SU-DHL-6 (cell line): ENCODE results near the gene EXOC6B.

Source experiments
- EZH2phosphoT487 ChIP-seq: fragments of 200-600 bp; sonication (generic), shearing (Covaris generic); conservative IDR thresholded peaks from 2 replicates; pipeline ENCODE4 v1.6.1; 2018; ENCODE audit warnings: mild to moderate bottlenecking, antibody characterized with exemption, low read length, moderate library complexity, mixed read lengths
- TF ChIP-seq, protein P1 (sequence below): fragments of 200-600 bp; sonication (generic); IDR thresholded peaks from one replicate; pipeline ENCODE4 v1.5.1; 2017; ENCODE audit warnings: antibody characterized with exemption, mild to moderate bottlenecking, low read length, moderate library complexity; ENCODE audit not compliant: insufficient read depth, poor library complexity, severe bottlenecking

DNA sequence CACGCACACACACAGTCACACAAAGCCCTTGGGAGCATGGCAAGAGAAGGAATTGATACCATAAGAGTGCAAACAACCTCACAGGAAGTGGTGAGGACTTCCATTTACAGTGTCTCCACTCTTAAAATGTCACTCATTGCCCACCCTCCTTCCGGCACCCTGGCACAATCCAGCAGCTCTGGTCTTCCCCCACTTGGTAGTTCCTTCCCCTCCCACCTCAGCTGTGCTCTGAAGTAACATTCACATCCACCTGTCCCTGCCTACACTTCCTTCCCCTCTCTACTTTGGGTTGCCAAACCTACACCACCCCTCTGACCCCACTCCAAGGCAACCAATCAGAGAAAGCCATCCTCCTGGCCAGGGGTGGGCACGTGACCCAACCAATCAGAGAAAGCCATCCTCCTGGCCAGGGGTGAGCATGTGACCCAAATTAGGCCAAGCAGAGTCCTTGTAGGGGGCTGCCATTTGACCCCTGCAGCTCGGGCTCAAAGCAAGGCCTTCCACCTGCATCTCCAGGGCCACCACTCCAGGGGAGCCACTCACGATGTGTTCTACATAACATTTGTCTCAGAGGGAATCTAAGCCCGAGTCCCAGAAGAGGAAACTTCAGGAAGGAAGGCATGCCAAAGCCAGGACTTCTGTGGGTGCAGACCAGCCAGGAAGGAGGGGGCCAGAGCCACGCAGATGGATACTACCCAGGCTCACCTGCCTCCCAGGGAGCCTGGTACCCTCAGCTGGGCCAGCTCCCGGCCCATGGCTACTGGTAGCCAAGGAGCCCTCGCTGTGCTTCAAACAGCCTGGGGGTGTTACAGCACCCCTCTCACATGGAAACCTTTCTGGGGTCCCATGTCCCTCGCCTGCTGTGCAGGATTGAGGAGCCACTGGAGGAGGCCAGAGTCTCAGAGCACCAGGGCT, 699.4 kb downstream of the EXOC6B start:
- TF ChIP-seq, protein P1, sequence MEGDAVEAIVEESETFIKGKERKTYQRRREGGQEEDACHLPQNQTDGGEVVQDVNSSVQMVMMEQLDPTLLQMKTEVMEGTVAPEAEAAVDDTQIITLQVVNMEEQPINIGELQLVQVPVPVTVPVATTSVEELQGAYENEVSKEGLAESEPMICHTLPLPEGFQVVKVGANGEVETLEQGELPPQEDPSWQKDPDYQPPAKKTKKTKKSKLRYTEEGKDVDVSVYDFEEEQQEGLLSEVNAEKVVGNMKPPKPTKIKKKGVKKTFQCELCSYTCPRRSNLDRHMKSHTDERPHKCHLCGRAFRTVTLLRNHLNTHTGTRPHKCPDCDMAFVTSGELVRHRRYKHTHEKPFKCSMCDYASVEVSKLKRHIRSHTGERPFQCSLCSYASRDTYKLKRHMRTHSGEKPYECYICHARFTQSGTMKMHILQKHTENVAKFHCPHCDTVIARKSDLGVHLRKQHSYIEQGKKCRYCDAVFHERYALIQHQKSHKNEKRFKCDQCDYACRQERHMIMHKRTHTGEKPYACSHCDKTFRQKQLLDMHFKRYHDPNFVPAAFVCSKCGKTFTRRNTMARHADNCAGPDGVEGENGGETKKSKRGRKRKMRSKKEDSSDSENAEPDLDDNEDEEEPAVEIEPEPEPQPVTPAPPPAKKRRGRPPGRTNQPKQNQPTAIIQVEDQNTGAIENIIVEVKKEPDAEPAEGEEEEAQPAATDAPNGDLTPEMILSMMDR: no peak
- no peak for TF ChIP-seq EZH2phosphoT487
